Trophoblast cell (in vitro differentiated cells and primary cell): ENCODE data around the gene TRIM38.

ENCODE experiments used
- DNase-seq, 2 donors: peaks; one replicate each; pipeline ENCODE4 v3.0.0-alpha.2; 2016
- H2AFZ ChIP-seq: 2 replicates; pipeline ENCODE4 v1.6.1; 2013; ENCODE audit warnings: low read length, moderate library complexity, mild to moderate bottlenecking; ENCODE audit not compliant: insufficient read depth, poor library complexity
- H2AK5ac ChIP-seq: 2 replicates; pipeline ENCODE4 v1.6.1; 2013; ENCODE audit warnings: mild to moderate bottlenecking, low read length
- H2BK120ac ChIP-seq: 2 replicates; pipeline ENCODE4 v1.6.1; 2013; ENCODE audit warnings: low read length, mild to moderate bottlenecking, moderate library complexity; ENCODE audit not compliant: insufficient read depth, poor library complexity
- H2BK12ac ChIP-seq: 2 replicates; pipeline ENCODE4 v1.6.1; 2013; ENCODE audit warnings: mild to moderate bottlenecking, low read length, moderate library complexity
- H2BK5ac ChIP-seq: 2 replicates; pipeline ENCODE4 v1.6.1; 2013; ENCODE audit warnings: low read length, low read depth, moderate library complexity, mild to moderate bottlenecking; ENCODE audit not compliant: poor library complexity
- H3K14ac ChIP-seq: 2 replicates; pipeline ENCODE4 v1.6.1; 2013; ENCODE audit warnings: mild to moderate bottlenecking, low read length
- H3K18ac ChIP-seq: 2 replicates; pipeline ENCODE4 v1.6.1; 2013; ENCODE audit warnings: mild to moderate bottlenecking, low read length
- H3K23ac ChIP-seq: 2 replicates; pipeline ENCODE4 v1.6.1; 2013; ENCODE audit warnings: low read length
- H3K27ac ChIP-seq: 2 replicates; pipeline ENCODE4 v1.5.1; 2013; ENCODE audit warnings: low read depth, mild to moderate bottlenecking, inconsistent platforms, low read length, moderate library complexity
- H3K27me3 ChIP-seq: 2 replicates; pipeline ENCODE4 v1.6.1; 2013; ENCODE audit warnings: inconsistent platforms, mild to moderate bottlenecking, low read length, moderate library complexity; ENCODE audit not compliant: insufficient read depth
- H3K36me3 ChIP-seq, 2 experiments: 1 replicate in 1 of 2; 2 replicates in 1 of 2; pipeline ENCODE4 v1.6.1; 2013; ENCODE audit warnings: low read length in 2 of 2, mild to moderate bottlenecking in 2 of 2, moderate library complexity in 1 of 2; ENCODE audit not compliant: insufficient read depth in 2 of 2, control insufficient read depth in 1 of 2
- H3K4ac ChIP-seq: 2 replicates; pipeline ENCODE4 v1.6.1; 2013; ENCODE audit warnings: low read depth, mild to moderate bottlenecking, low read length, moderate library complexity
- H3K4me1 ChIP-seq, 2 experiments: 1 replicate in 1 of 2; 2 replicates in 1 of 2; pipeline ENCODE4 v1.6.1; 2013; ENCODE audit warnings: low read length in 2 of 2, mild to moderate bottlenecking in 2 of 2, moderate library complexity in 1 of 2; ENCODE audit not compliant: insufficient read depth in 2 of 2, control insufficient read depth in 1 of 2
- H3K4me2 ChIP-seq: 2 replicates; pipeline ENCODE4 v1.6.1; 2013; ENCODE audit warnings: inconsistent platforms, mild to moderate bottlenecking, low read length, moderate library complexity
- H3K4me3 ChIP-seq: 2 replicates; pipeline ENCODE4 v1.5.1; 2013; ENCODE audit warnings: mild to moderate bottlenecking, low read depth, low read length, inconsistent platforms
- H3K79me1 ChIP-seq: one replicate; pipeline ENCODE4 v1.6.1; 2013; ENCODE audit warnings: low read length
- H3K79me2 ChIP-seq: 2 replicates; pipeline ENCODE4 v1.6.1; 2013; ENCODE audit warnings: low read length, mild to moderate bottlenecking; ENCODE audit not compliant: control insufficient read depth, insufficient read depth, poor library complexity
- H3K9ac ChIP-seq: 2 replicates; pipeline ENCODE4 v1.6.1; 2013; ENCODE audit warnings: mild to moderate bottlenecking, low read length
- H3K9me3 ChIP-seq: 2 replicates; pipeline ENCODE4 v1.6.1; 2013; ENCODE audit warnings: low read depth, mild to moderate bottlenecking, control low read depth, inconsistent platforms, low read length; ENCODE audit not compliant: insufficient read depth
- H4K12ac ChIP-seq: 2 replicates; pipeline ENCODE4 v1.6.1; 2013; ENCODE audit warnings: low read depth, mild to moderate bottlenecking, low read length, moderate library complexity
- H4K8ac ChIP-seq: 2 replicates; pipeline ENCODE4 v1.6.1; 2013; ENCODE audit warnings: low read depth, mild to moderate bottlenecking, low read length, moderate library complexity
- H4K91ac ChIP-seq: one replicate; pipeline ENCODE4 v1.6.1; 2013; ENCODE audit warnings: low read depth, mild to moderate bottlenecking, low read length, moderate library complexity
- WGBS: extraction: QIAGEN DNeasy Blood & Tissue Kit; methylation state at CpG from one replicate; pipeline ENCODE4 v1.1.7; 2013; ENCODE audit warnings: missing lambda C conversion rate; ENCODE audit not compliant: insufficient read length, insufficient coverage; ENCODE audit errors: extremely low coverage; 5-methylcytosine and 5-hydroxymethylcytosine counted together

Gene TRIM38

DNA sequence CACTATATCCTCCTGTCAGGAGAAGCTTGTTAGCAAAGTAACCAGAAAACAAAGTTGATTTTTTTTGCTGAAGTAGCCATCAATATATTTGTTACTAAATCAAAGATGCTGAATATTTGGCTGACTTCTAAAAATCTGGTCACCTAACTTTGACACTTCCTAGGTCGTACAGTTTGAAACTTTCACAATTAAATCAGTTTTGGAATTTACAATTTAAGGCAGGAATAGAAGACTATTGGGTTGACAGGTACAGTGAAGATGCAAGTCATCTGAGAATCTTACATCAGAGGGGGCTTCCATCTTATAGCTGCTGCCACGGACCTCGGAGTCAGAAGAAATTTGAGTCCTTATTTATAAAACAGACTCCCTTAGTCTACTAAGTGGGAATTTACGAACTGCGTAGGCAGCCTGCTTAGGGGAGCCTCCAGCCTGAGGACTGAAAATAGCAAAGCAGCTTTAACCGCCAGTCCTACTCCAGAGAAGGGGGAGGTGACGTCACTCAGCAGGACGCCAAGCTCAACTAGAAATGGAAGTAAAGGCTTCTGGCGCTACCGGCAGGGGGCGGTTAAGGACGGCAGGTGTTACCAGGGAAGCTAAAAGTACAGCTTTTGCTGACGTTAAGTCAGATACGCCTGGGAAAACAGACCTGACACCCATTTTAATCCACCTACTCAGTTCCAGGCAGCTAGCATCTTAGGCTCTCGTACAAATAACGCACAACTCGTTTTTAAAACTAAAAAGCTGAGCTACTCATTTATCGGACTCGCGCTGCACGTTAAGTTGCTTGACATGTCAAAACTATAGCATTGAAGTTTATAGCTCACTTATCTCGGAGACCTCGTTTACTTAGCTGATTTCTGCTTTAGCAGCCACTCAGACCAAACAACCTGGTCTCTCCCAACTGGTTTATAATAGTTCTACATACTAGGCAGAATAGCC lies 63.6 kb downstream of the TRIM38 start:
- Histone ChIP-seq H3K27ac (peak overlapping the region; percentile 81), H2AK5ac (no peak overlapping the region), H3K9ac (no peak overlapping the region), H3K79me2 (peaks cover 2% of the 10 kb centered on the region), H4K91ac (no peak overlapping the region), H3K4me1 (peaks cover 1 to 2% of the 10 kb centered on the region in 2 experiments), H3K23ac (no peak overlapping the region), H4K12ac (no peak overlapping the region), H2BK12ac (no peak overlapping the region), H3K4me2 (peak overlapping the region; percentile 96), H3K14ac (no peak overlapping the region), H3K36me3 (no peaks in the 10 kb centered on the region), H3K79me1 (peaks cover 12% of the 10 kb centered on the region), H2BK5ac (peak overlapping the region; percentile 52), H3K27me3 (no peaks in the 10 kb centered on the region), H3K9me3 (no peaks in the 10 kb centered on the region), H4K8ac (no peak overlapping the region), H3K4me3 (peak overlapping the region; percentile 80), H2BK120ac (no peak overlapping the region), H2AFZ (no peak overlapping the region), H3K4ac (no peak overlapping the region), H3K18ac (no peak overlapping the region)
- no CpG with 5 or more reads among the region's 23 CpGs for WGBS
- DNase-seq, result peak; percentile 98

DNA sequence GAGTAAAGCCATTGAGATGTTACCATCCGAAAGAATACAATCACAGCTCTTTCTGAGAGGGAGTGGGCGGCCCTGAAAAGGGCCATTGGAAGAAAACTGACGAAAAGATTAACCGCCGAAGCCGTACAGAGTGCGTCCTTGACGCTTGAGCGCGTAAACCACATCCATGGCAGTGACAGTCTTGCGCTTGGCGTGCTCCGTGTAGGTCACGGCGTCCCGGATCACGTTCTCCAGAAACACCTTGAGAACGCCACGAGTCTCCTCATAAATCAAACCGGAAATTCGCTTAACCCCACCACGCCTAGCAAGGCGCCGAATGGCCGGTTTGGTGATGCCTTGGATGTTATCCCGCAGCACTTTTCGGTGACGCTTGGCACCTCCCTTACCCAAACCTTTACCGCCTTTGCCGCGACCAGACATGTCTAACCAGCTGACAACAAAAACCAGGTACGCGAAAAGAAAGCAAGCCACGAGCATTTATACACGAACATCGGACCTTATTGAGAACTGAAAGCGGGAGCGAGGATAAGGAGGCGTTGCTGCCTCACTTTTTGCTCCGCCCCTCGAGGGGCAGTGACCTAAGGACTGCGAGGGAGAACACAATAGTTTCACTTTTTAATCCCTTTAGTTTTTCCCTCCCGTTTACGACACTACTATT lies 64.4 kb downstream of the TRIM38 start:
- WGBS, result no CpG with 5 or more reads among the region's 44 CpGs
- H2BK5ac ChIP-seq, result peak overlapping the region; percentile 52
- peak overlapping the region; percentile 96 for H3K4me2 ChIP-seq
- H4K8ac ChIP-seq, result peak overlapping the region; percentile 1
- H3K4ac ChIP-seq, result no peak overlapping the region
- peaks cover 12% of the 10 kb centered on the region for H3K79me1 ChIP-seq
- H2AFZ ChIP-seq, result peak overlapping the region; percentile 37
- H2BK120ac ChIP-seq, result no peak overlapping the region
- peak overlapping the region; percentile 62 for H3K18ac ChIP-seq
- no peak overlapping the region for H4K12ac ChIP-seq
- peak overlapping the region; percentile 20 for H3K14ac ChIP-seq
- no peaks in the 10 kb centered on the region for H3K27me3 ChIP-seq
- peak overlapping the region; percentile 85 for H3K9ac ChIP-seq
- H3K4me1 ChIP-seq, result peaks cover 1 to 2% of the 10 kb centered on the region in 2 experiments
- no peaks in the 10 kb centered on the region for H3K9me3 ChIP-seq
- H3K23ac ChIP-seq, result no peak overlapping the region
- H3K36me3 ChIP-seq, result no peaks in the 10 kb centered on the region
- peak overlapping the region; percentile 80 for H3K4me3 ChIP-seq
- no peak overlapping the region for H4K91ac ChIP-seq
- no peak overlapping the region for H2AK5ac ChIP-seq
- H3K79me2 ChIP-seq, result peaks cover 3% of the 10 kb centered on the region
- DNase-seq, result peak; percentile 81 to 96
- H3K27ac ChIP-seq, result peak overlapping the region; percentile 81
- no peak overlapping the region for H2BK12ac ChIP-seq

DNA sequence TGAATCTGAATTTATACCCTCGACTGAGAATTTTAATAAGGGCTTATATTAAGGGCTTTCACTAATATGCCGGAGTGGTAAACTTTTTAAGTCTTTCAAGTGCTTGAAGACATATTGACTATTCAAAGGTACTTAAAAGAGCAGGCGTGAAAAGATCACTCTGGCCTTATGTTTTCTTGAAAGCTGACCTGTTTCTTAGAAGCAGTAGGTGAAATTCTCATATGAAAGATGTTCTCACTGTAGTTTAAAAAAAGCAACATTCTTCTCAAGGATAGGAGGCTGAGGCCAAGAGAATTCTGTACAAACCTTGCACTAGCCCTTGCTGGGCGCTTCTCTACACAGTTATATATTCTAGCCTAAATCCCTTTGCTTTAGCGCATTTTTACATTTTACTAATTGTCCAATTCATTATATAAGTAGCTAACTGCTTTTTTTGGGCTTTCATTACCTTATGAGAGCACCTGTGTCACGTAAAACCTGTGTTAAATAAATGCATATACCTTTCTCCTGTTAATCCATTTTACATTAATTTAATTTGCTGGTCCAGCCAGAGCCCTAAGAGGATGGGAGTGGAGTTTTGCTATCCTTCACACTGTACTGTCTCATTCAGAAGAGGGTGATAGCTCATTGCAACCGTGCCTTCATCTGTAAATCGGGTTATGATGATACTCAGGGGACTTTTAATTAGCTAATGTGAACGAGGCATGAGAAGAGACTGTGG lies 65.0 kb downstream of the TRIM38 start:
- no peak for DNase-seq
- H3K36me3 ChIP-seq, result no peaks in the 10 kb centered on the region
- no peak overlapping the region for H3K4me3 ChIP-seq
- no peak overlapping the region for H4K91ac ChIP-seq
- H3K27me3 ChIP-seq, result no peaks in the 10 kb centered on the region
- peak overlapping the region; percentile 96 for H3K4me2 ChIP-seq
- H3K14ac ChIP-seq, result no peak overlapping the region
- no peak overlapping the region for H3K18ac ChIP-seq
- H2BK120ac ChIP-seq, result no peak overlapping the region
- H3K79me2 ChIP-seq, result peaks cover 3% of the 10 kb centered on the region
- no peak overlapping the region for H2AK5ac ChIP-seq
- WGBS, result no CpG with 5 or more reads among the region's 9 CpGs
- H3K4ac ChIP-seq, result no peak overlapping the region
- H3K79me1 ChIP-seq, result peaks cover 16% of the 10 kb centered on the region
- H3K4me1 ChIP-seq, result peaks cover 1 to 2% of the 10 kb centered on the region in 2 experiments
- peak overlapping the region; percentile 30 for H3K27ac ChIP-seq
- no peak overlapping the region for H3K9ac ChIP-seq
- no peak overlapping the region for H4K12ac ChIP-seq
- H2BK12ac ChIP-seq, result no peak overlapping the region
- no peak overlapping the region for H4K8ac ChIP-seq
- H2AFZ ChIP-seq, result no peak overlapping the region
- H3K23ac ChIP-seq, result no peak overlapping the region
- no peaks in the 10 kb centered on the region for H3K9me3 ChIP-seq
- no peak overlapping the region for H2BK5ac ChIP-seq

DNA sequence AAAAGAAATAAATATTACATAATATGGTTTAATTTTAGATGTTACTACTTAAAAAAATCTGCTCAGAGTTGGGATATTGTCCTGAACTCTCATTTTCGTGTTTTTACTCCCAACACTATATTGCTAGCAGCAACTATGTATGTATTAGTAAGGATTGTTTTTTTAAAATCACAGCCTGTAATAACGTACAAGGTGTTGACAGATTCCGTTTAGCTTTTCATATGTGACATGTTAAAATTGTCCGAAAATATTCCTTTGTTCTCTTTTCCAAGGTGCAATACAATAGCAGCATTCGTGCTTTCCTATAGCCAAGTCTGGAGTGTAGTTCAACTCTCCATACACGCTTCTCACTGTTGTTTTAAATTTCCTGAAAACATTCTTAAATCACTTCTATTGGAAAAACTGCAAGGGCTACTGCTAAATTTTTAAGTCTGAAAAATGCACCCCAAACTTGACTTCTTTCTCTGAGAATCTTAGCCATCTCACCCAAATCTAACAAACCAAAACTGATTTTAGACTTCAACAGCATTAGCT lies 65.7 kb downstream of the TRIM38 start:
- no peak for DNase-seq
- no peak overlapping the region for H2BK12ac ChIP-seq
- H4K8ac ChIP-seq, result no peak overlapping the region
- H3K36me3 ChIP-seq, result no peaks in the 10 kb centered on the region
- no peak overlapping the region for H3K14ac ChIP-seq
- H3K23ac ChIP-seq, result no peak overlapping the region
- no peak overlapping the region for H3K18ac ChIP-seq
- H2AFZ ChIP-seq, result no peak overlapping the region
- H3K4me2 ChIP-seq, result no peak overlapping the region
- H3K4me1 ChIP-seq, result peaks cover 1 to 2% of the 10 kb centered on the region in 2 experiments
- no peaks in the 10 kb centered on the region for H3K27me3 ChIP-seq
- H2BK5ac ChIP-seq, result no peak overlapping the region
- no peak overlapping the region for H2BK120ac ChIP-seq
- peak overlapping the region; percentile 42 for H4K91ac ChIP-seq
- no peaks in the 10 kb centered on the region for H3K9me3 ChIP-seq
- no peak overlapping the region for H4K12ac ChIP-seq
- no CpG with 5 or more reads among the region's 6 CpGs for WGBS
- no peak overlapping the region for H3K4me3 ChIP-seq
- H3K4ac ChIP-seq, result no peak overlapping the region
- H3K9ac ChIP-seq, result no peak overlapping the region
- H3K79me2 ChIP-seq, result peaks cover 3% of the 10 kb centered on the region
- H3K79me1 ChIP-seq, result peaks cover 21% of the 10 kb centered on the region
- H2AK5ac ChIP-seq, result no peak overlapping the region
- peak overlapping the region; percentile 72 for H3K27ac ChIP-seq
